Motor neuron (in vitro differentiated cells): ENCODE measurements around the gene DOCK2. TPM values are rescaled to one million over a fixed set of nuclear protein-coding genes. Genes with fewer than 3 reads are reported as not detected.
A peak's percentile ranks its signal among the peaks of the same experiment; 100 is the strongest.

Experiments used
- ATAC-seq, 8 experiments: fragments of 200-7000 bp; cut with Tn5 transposase; replicated peaks in 6 of 8; 2 replicates each; pipeline ENCODE4 v1.8.0; 2021; ENCODE audit warnings: mild to moderate bottlenecking in 8 of 8, moderate library complexity in 8 of 8
- H3K27ac ChIP-seq, 2 donors: fragments of 250-450 bp; sonication (Bioruptor Pico); 2 replicates each; pipeline ENCODE4 v1.9.0; 2021; ENCODE audit warnings: antibody characterized with exemption in 2 of 2, mild to moderate bottlenecking in 2 of 2, moderate library complexity in 1 of 2
- H3K4me1 ChIP-seq, 2 donors: fragments of 250-450 bp; sonication (Bioruptor Pico); replicated peaks in 1 of 2; 2 replicates each; pipeline ENCODE4 v1.6.1; 2021; ENCODE audit warnings: antibody characterized with exemption in 2 of 2, mild to moderate bottlenecking in 2 of 2, moderate library complexity in 1 of 2
- H3K4me3 ChIP-seq, 5 donors: fragments of 250-450 bp; sonication (Bioruptor Pico); 2 replicates each; pipeline ENCODE4 v1.9.0; 2021; ENCODE audit warnings: antibody characterized with exemption in 5 of 5, mild to moderate bottlenecking in 5 of 5, moderate library complexity in 4 of 5
- WGBS, 10 experiments: fragments of 450-650 bp; shearing (Covaris generic); methylation state at CpG; one replicate each; pipeline ENCODE4 v1.0.0; 2022; 5-methylcytosine and 5-hydroxymethylcytosine counted together
- in situ Hi-C, 9 experiments: fragments of 400-800 bp; cut with MboI; loops; one replicate each; pipeline ENCODE4 v1.15.0; 2021; ENCODE audit warnings: low sequenced_read_pairs in 9 of 9, low pct_unique_long_range_greater_than_20kb in 2 of 9; ENCODE audit not compliant: unreplicated experiment in 9 of 9
- total RNA-seq, 8 experiments: library from RNA; unstranded; fragments of 300-600 nt; gene quantifications; 2 replicates each; pipeline versions ENCODE4 v1.2.3 to v1.2.4, GENCODE V29; 2022

The DOCK2 gene
- total RNA-seq, 8 experiments from 2014 or later, result 0.18 to 105 (median 0.89) TPM

DNA sequence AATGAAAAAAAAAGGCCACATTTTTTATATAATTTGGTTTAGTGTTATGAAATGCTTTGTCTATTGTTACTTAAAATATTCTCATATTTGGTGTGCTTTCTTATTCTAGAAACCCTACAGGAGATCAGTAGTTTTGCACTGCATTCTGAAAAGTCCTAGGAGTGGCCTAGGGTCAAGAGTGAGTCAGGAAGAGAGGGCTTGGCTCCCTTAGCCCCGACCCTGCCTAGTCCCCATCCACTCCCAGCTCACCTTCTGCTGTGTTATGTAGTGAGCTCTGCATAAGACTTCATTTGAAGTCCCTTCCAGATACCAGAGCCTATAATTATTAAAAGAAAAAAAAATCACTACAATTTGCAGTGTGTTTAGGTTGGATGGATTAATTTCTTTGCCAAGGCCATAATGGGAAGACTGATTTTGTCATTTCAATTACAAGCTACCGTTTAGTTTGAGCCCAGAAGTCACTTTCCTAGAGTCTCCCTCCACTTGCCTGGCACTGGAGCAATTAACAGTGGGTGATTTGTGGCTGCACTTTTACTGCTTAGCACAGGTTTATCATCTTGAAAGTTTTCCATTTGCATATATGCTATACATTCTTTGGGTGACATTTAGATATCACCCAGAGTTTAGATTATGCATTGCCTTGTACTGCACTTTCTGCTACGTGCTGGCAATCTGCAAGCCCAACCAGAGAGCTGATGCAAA, 199.9 kb downstream of the DOCK2 start:
- Histone ChIP-seq H3K4me3 (no peak overlapping the region), H3K4me1 (peaks cover 8 to 25% of the 10 kb centered on the region in 2 donors), H3K27ac (no peak overlapping the region)
- in situ Hi-C loops, result no loop called here
- peak in 3 of 8 experiments; percentile 37 to 66 (median 48) for ATAC-seq
- WGBS, 10 experiments, result 8 to 100% (median 70%) methylated on average over 1 to 3 of the region's 3 CpGs

DNA sequence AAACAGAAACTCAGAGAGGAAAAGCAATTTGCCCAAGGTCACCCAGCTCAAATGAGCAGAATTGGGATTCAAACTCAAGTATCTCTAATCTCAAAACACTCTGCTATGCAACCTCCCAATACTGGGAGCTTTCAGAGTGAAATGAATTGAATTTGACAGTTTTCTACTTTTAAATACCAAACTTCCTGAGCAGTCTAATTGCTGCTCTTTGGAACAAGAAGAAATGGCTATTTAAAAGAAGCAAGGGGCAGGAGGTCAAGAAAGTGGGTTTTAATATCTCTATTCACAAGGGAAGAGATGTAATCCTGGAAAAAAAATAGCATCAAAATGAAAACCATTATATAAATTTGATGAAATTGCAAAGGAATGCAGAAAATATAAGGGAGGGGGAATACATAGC, 200.6 kb downstream of the DOCK2 start:
- Histone ChIP-seq H3K4me3 (no peak overlapping the region), H3K27ac (no peak overlapping the region), H3K4me1 (peaks cover 1 to 23% of the 10 kb centered on the region in 2 donors)
- no peak for ATAC-seq
- in situ Hi-C loops, result no loop called here

- no peak for ATAC-seq
- in situ Hi-C loops, result no loop called here
Observed at GRCh38 chr5:169838688-169839087, 201.6 kb downstream of the DOCK2 start.

DNA sequence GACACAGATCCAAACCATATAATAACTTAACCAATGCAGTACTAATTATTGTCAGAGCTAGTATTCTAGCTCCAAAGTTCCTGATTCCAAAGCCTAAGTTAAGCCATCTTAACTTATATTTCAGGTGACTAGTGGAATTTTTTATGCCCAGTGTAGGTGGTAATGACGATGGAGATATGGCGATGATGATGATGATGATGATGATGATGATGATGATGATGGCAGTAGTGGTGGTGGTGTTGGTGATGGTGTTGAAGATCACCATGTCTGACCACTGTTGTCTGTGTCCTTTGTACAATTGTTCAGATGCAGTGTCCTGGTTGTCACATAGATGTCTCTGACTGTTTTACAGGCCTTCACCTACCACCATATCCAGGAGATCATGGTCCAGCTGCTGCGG, 203.3 kb downstream of the DOCK2 start:
- no peak for ATAC-seq
- no peak overlapping the region for H3K4me3 ChIP-seq
- H3K4me1 ChIP-seq, result peaks cover 0 to 29% of the 10 kb centered on the region in 2 donors
- in situ Hi-C loops, result no loop called here
- H3K27ac ChIP-seq, result no peak overlapping the region
- WGBS, 10 experiments, result 71 to 100% (median 94%) methylated on average over 1 to 3 of the region's 3 CpGs; no CpG with 5 or more reads in 5 of the 10 experiments

More at GRCh38 chr5:169838688-169839087, 201.6 kb downstream of the DOCK2 start:
- WGBS, 10 experiments, result 18 to 100% (median 94%) methylated on average over 1 to 3 of the region's 3 CpGs; no CpG with 5 or more reads in 2 of the 10 experiments
- H3K4me3 ChIP-seq, result no peak overlapping the region
- no peak overlapping the region for H3K27ac ChIP-seq
- H3K4me1 ChIP-seq, result peaks cover 0 to 22% of the 10 kb centered on the region in 2 donors

- ATAC-seq, result peak in 5 of 8 experiments; percentile 67 to 99 (median 92)
- H3K4me3 ChIP-seq, result no peak overlapping the region
- in situ Hi-C loops, result no loop called here
- H3K27ac ChIP-seq, result no peak overlapping the region
- peaks cover 0 to 23% of the 10 kb centered on the region in 2 donors for H3K4me1 ChIP-seq
Observed at GRCh38 chr5:169842699-169843098, 205.6 kb downstream of the DOCK2 start.

GRCh38 chr5:169847519-169847918, 210.4 kb downstream of the DOCK2 start:
- Histone ChIP-seq H3K27ac (no peak overlapping the region), H3K4me1 (peaks cover 0 to 13% of the 10 kb centered on the region in 2 donors), H3K4me3 (no peak overlapping the region)
- in situ Hi-C loops, result no loop called here
- 0 to 100% (median 74%) methylated on average over 1 of the region's 1 CpG; no CpG with 5 or more reads in 4 of the 10 experiments for WGBS, 10 experiments
- no peak for ATAC-seq

GRCh38 chr5:169848271-169848670, 211.2 kb downstream of the DOCK2 start:
- Histone ChIP-seq H3K4me3 (no peak overlapping the region), H3K27ac (no peak overlapping the region), H3K4me1 (peaks cover 0 to 9% of the 10 kb centered on the region in 2 donors)
- ATAC-seq, result peak in 2 of 8 experiments; percentile 39 to 63
- WGBS, 10 experiments, result 0 to 100% (median 66%) methylated on average over 1 to 2 of the region's 3 CpGs; no CpG with 5 or more reads in 2 of the 10 experiments
- in situ Hi-C loops, result no loop called here

GRCh38 chr5:169848792-169849191, 211.7 kb downstream of the DOCK2 start:
- no peak for ATAC-seq
- WGBS, 10 experiments, result 17 to 93% (median 63%) methylated on average over 1 to 2 of the region's 2 CpGs; no CpG with 5 or more reads in 5 of the 10 experiments
- in situ Hi-C loops, result no loop called here
- Histone ChIP-seq H3K27ac (no peak overlapping the region), H3K4me3 (no peak overlapping the region), H3K4me1 (peaks cover 0 to 9% of the 10 kb centered on the region in 2 donors)

DNA sequence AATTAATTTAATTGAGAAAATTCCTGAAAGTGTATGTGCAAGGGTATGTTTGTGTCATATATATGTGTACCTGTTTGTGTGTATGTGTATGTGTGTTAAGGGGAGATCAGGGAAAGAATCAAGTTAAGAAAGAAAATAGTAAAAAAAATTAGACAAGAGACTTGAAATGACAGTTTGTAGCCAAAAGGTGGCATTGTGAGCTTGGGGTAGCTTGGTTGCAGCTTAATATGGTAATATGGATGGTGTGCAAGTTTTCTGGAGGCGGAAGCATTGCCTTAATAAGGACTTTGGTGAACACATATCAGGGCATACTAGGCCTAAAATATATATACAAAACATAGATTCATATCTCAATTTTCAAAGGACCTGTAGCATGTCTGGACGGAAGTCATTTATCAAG, 213.3 kb downstream of the DOCK2 start:
- Histone ChIP-seq H3K27ac (no peak overlapping the region), H3K4me3 (no peak overlapping the region), H3K4me1 (peaks cover 0 to 3% of the 10 kb centered on the region in 2 donors)
- in situ Hi-C loops, result no loop called here
- 80 to 100% (median 100%) methylated on average over 1 to 2 of the region's 2 CpGs; no CpG with 5 or more reads in 1 of the 10 experiments for WGBS, 10 experiments
- ATAC-seq, result no peak

GRCh38 chr5:169851321-169851850, 214.3 kb downstream of the DOCK2 start:
- Histone ChIP-seq H3K27ac (no peak overlapping the region), H3K4me3 (no peak overlapping the region), H3K4me1 (no peaks in the 10 kb centered on the region)
- in situ Hi-C loops, result no loop called here
- WGBS, 10 experiments, result 0 to 80% (median 50%) methylated on average over 1 of the region's 1 CpG; no CpG with 5 or more reads in 5 of the 10 experiments
- peak in 3 of 8 experiments; percentile 55 to 82 (median 71) for ATAC-seq

DNA sequence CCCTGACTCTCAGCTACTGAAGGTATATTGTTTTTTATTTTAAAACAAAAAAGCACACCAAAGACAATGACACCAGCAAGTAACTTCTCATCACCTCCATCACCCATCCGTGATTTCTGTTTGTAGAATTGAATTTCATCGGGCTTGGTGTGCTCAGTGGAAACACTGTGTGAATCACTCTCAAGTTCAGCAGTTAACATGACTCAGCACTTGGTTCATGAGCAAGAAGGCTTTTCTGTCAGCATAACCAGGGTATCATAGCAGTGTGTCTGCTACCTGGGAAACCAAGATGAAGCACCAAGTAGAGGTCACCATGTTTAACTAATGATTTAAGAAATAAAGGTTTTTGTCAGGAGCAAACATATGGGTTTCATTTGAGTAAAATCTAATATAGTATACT, 219.5 kb downstream of the DOCK2 start:
- in situ Hi-C loops, result no loop called here
- WGBS, 10 experiments, result 0 to 83% (median 39%) methylated on average over 1 to 2 of the region's 2 CpGs; no CpG with 5 or more reads in 2 of the 10 experiments
- H3K4me1 ChIP-seq, result peaks cover 2 to 10% of the 10 kb centered on the region in 2 donors
- no peak overlapping the region for H3K27ac ChIP-seq
- no peak overlapping the region for H3K4me3 ChIP-seq
- ATAC-seq, result peak in 7 of 8 experiments; percentile 41 to 98 (median 90)

GRCh38 chr5:169860585-169860984, 223.5 kb downstream of the DOCK2 start:
- WGBS, 10 experiments, result 33 to 83% (median 75%) methylated on average over 1 to 3 of the region's 3 CpGs
- Histone ChIP-seq H3K4me1 (peaks cover 2 to 13% of the 10 kb centered on the region in 2 donors), H3K27ac (no peak overlapping the region), H3K4me3 (no peak overlapping the region)
- in situ Hi-C loops, result no loop called here
- ATAC-seq, result no peak

DNA sequence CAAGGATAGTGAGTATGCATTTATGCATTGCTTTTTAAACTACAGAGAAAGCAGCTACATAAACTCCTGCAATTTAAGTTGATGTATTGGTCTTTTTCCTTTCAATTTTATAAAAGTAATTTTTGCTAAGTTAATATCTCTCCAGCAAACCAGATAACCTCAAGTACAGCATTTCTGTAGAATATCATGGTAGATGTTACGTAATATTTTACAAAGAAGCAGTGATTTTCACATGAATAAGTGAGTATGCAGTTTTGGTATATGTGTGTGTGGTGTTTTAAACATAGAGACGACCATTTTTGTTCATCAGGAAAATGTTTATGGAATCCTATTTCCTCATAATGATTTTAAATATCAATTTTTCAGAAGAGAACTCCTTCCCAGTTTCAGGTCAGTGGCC, 224.4 kb downstream of the DOCK2 start:
- no peak for ATAC-seq
- in situ Hi-C loops, result no loop called here
- H3K4me3 ChIP-seq, result no peak overlapping the region
- peaks cover 2 to 13% of the 10 kb centered on the region in 2 donors for H3K4me1 ChIP-seq
- no peak overlapping the region for H3K27ac ChIP-seq
- WGBS, 10 experiments, result 0 to 100% (median 88%) methylated on average over 1 to 2 of the region's 2 CpGs
